ENCODE data around the gene FILIP1.

DNA sequence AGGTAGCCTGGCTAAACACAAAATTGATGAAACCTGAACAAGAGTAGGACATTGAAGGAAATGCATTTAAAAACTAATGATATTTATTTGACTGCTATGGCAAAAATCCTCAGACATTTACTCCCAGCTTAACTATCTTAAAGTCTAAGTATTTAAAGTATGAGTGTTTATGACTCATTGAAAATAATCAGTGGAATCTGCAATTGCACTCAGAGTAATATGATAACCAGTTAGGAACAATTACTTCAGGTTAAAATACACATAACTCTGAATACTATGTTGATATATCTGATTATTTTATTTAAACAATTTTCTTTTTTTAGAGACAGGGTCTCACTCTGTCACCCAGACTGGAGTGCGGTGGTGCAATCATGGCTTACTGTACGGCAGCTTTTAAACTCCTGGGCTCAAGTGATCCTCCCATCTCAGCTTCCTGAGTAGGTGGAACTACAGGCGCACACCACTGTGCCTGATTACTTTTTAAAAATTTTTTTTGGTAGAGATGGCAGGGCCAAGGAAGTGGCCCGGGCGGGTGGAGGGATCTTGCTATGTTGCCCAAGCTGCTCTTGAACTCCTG lies 43.9 kb downstream of the FILIP1 start:
- TF ChIP-seq POLR2A (IDR thresholded peaks at IDR 0.05) (no peak), CTCF (IDR thresholded peaks at IDR 0.05) (no peak)

Data from body of pancreas (tissue), 4 donors.